ENCODE results near the gene BRINP3.

DNA sequence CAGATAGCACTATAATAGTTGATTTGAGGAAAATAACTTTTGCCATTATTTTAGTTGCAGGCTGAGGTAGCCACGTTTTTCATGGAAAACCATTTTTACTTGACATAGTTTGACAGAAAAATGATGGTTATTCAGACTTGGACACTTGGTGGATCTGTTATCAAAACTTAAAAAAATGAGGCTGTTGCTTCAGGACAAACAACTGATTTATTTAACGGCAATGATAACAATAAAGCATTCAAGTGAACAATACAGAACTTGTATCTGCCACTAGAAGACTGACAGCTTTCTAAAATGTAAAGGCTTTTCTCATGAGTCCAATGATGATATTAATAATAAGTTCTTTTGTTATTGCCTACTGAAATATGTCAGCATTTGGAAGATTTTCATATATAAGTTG lies 322.9 kb downstream of the BRINP3 start:
- TF ChIP-seq, protein P1, sequence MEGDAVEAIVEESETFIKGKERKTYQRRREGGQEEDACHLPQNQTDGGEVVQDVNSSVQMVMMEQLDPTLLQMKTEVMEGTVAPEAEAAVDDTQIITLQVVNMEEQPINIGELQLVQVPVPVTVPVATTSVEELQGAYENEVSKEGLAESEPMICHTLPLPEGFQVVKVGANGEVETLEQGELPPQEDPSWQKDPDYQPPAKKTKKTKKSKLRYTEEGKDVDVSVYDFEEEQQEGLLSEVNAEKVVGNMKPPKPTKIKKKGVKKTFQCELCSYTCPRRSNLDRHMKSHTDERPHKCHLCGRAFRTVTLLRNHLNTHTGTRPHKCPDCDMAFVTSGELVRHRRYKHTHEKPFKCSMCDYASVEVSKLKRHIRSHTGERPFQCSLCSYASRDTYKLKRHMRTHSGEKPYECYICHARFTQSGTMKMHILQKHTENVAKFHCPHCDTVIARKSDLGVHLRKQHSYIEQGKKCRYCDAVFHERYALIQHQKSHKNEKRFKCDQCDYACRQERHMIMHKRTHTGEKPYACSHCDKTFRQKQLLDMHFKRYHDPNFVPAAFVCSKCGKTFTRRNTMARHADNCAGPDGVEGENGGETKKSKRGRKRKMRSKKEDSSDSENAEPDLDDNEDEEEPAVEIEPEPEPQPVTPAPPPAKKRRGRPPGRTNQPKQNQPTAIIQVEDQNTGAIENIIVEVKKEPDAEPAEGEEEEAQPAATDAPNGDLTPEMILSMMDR (IDR thresholded peaks at IDR 0.05; ENCODE audit: low read length): no peak
- TF ChIP-seq EZH2 (IDR thresholded peaks at IDR 0.05; ENCODE audit: borderline replicate concordance, low read length): no peak
